NB4 (cell line): Measurements from ENCODE around the gene KLHL10.

ENCODE experiments used
- CTCF ChIP-seq: IDR thresholded peaks from one replicate; pipeline ENCODE4 v1.5.1; 2012; ENCODE audit warnings: low read depth, low read length
- MAX ChIP-seq: IDR thresholded peaks from 2 replicates; pipeline ENCODE4 v1.6.1; 2011; ENCODE audit warnings: low read depth, low read length
- POLR2A ChIP-seq: IDR thresholded peaks from 2 replicates; pipeline ENCODE4 v1.6.1; 2011; ENCODE audit warnings: mild to moderate bottlenecking; ENCODE audit not compliant: insufficient read length; ENCODE audit errors: extremely low read depth

- TF ChIP-seq CTCF, result no peak
- TF ChIP-seq MAX, result no peak
- TF ChIP-seq POLR2A, result no peak
These were observed 43.7 kb upstream of the KLHL10 start for GRCh38 chr17:41793784-41794539.
